Activated naive CD8-positive, alpha-beta T cell (primary cell): ENCODE measurements around the gene C10orf88.
"Not testable (repeated sequence)": the region's sequence is repeated elsewhere in the genome, so short reads cannot be mapped to it uniquely, and the experiment has no call there.

ENCODE experiments used
- H3K27ac Mint-ChIP-seq: one replicate; pipeline ENCODE4 v1.8.0; 2021; ENCODE audit warnings: mixed read lengths
- H3K27me3 Mint-ChIP-seq: one replicate; pipeline ENCODE4 v1.8.0; 2021; ENCODE audit warnings: mixed read lengths
- H3K36me3 Mint-ChIP-seq: one replicate; pipeline ENCODE4 v1.8.0; 2021; ENCODE audit warnings: mixed read lengths
- H3K4me1 Mint-ChIP-seq: one replicate; pipeline ENCODE4 v1.8.0; 2021; ENCODE audit warnings: low read depth, mixed read lengths
- H3K4me3 Mint-ChIP-seq: one replicate; pipeline ENCODE4 v1.8.0; 2021; ENCODE audit warnings: mild to moderate bottlenecking, mixed read lengths
- H3K9me3 Mint-ChIP-seq: one replicate; pipeline ENCODE4 v1.8.0; 2021; ENCODE audit warnings: low read depth, mixed read lengths

The C10orf88 gene

GRCh38 chr10:122931088-122931906 is 22.7 kb downstream of the C10orf88 start:
- Mint-ChIP-seq H3K4me1 (peaks cover 2% of the 10 kb centered on the region), H3K36me3 (peaks cover 10% of the 10 kb centered on the region), H3K9me3 (no peaks in the 10 kb centered on the region), H3K4me3 (no peak overlapping the region), H3K27me3 (no peaks in the 10 kb centered on the region), H3K27ac (no peak overlapping the region)

GRCh38 chr10:122930140-122930539 is 23.9 kb downstream of the C10orf88 start:
- Mint-ChIP-seq H3K36me3 (peaks cover 7% of the 10 kb centered on the region), H3K27ac (no peak overlapping the region), H3K4me1 (peaks cover 2% of the 10 kb centered on the region), H3K27me3 (no peaks in the 10 kb centered on the region), H3K9me3 (no peaks in the 10 kb centered on the region), H3K4me3 (no peak overlapping the region)

- Mint-ChIP-seq H3K9me3 (peaks cover 6% of the 10 kb centered on the region), H3K4me1 (no peaks in the 10 kb centered on the region), H3K4me3 (no peak overlapping the region), H3K36me3 (peaks cover 2% of the 10 kb centered on the region), H3K27ac (no peak overlapping the region), H3K27me3 (peaks cover 6% of the 10 kb centered on the region)
These were observed 38.3 kb downstream of the C10orf88 start for GRCh38 chr10:122915700-122916099.

DNA sequence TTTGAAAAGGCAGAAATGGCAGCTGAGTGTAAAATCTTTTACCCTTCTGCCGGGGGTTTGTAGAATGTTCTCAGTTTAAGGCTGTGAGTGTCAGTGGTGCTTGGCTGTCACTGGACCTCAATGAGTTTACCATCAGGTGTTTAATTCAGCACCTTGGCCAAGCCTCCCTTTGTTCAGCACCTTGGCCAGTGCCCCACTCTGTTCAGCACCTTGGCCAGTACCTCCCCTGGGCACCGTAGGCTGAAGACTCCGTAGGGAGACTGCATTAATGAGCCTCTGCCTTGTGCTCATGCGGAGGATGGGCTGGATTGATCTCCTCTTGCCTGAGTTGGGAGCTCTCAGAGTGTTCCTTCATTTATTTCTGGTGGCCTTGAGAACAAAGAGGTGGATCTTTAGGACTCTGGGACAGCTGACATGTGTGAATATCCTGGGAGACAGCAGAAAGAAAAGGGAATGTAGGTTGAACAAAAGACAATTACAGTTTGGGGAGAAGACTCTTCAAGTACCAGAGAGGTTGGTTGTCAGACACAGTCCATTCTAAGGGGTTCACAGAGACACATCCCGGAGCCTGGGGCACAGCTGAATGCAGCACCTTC is 42.0 kb downstream of the C10orf88 start:
- no peak overlapping the region for H3K27ac Mint-ChIP-seq
- no peak overlapping the region for H3K4me3 Mint-ChIP-seq
- no peaks in the 10 kb centered on the region for H3K4me1 Mint-ChIP-seq
- H3K9me3 Mint-ChIP-seq = peaks cover 6% of the 10 kb centered on the region
- H3K27me3 Mint-ChIP-seq = peaks cover 10% of the 10 kb centered on the region
- H3K36me3 Mint-ChIP-seq = no peaks in the 10 kb centered on the region

DNA sequence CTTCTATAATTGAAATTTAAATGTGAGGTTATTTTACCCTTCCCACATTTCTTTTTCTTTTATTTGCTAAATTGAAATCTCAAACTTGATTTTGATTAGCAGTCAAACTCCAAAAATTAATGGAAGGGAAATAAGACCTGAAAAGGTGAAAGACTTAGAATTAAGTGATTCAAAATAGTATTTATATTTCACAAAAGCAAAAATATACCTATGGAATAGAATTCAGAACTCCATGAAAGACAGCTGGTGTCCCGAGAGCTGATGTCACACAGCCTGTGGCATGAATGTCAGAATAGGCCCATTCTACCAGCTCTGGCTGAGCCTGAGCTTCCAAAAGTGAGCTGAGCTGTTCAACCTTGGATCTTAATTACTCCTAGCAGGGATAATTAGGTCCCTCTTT is 43.7 kb downstream of the C10orf88 start, which contains the start of gene FAM24A:
Gene FAM24A, plus strand, starts transcription at position 301 of the 400 bp plus-strand sequence. CDS start 1,025 bp downstream, outside the sequence.
- no peak within 1 kb of the TSS for H3K4me3 Mint-ChIP-seq
- no peaks in the 10 kb centered on the region for H3K36me3 Mint-ChIP-seq
- peaks cover 11% of the 10 kb centered on the region for H3K27me3 Mint-ChIP-seq
- no peaks in the 10 kb centered on the region for H3K9me3 Mint-ChIP-seq
- H3K4me1 Mint-ChIP-seq = no peaks in the 10 kb centered on the region
- no peak within 1 kb of the TSS for H3K27ac Mint-ChIP-seq

- H3K27ac Mint-ChIP-seq, H3K4me1 Mint-ChIP-seq, H3K4me3 Mint-ChIP-seq, H3K36me3 Mint-ChIP-seq: not testable (repeated sequence)
- H3K27me3 Mint-ChIP-seq = peaks cover 32% of the 10 kb centered on the region
- H3K9me3 Mint-ChIP-seq = peaks cover 22% of the 10 kb centered on the region
These were observed 50.2 kb downstream of the C10orf88 start for GRCh38 chr10:122903861-122904260.

- peaks cover 2% of the 10 kb centered on the region for H3K36me3 Mint-ChIP-seq
- H3K27ac Mint-ChIP-seq = no peak overlapping the region
- peaks cover 3% of the 10 kb centered on the region for H3K4me1 Mint-ChIP-seq
- no peaks in the 10 kb centered on the region for H3K27me3 Mint-ChIP-seq
- no peaks in the 10 kb centered on the region for H3K9me3 Mint-ChIP-seq
- no peak overlapping the region for H3K4me3 Mint-ChIP-seq
These were observed 59.6 kb downstream of the C10orf88 start for GRCh38 chr10:122894261-122894944.

GRCh38 chr10:122884166-122884565 is 69.9 kb downstream of the C10orf88 start:
- Mint-ChIP-seq H3K4me3 (no peak overlapping the region), H3K36me3 (peaks cover 15% of the 10 kb centered on the region), H3K4me1 (peaks cover 17% of the 10 kb centered on the region), H3K27me3 (no peaks in the 10 kb centered on the region), H3K27ac (no peak overlapping the region), H3K9me3 (no peaks in the 10 kb centered on the region)

- Mint-ChIP-seq H3K27ac (no peak overlapping the region), H3K36me3 (peaks cover 12% of the 10 kb centered on the region), H3K4me3 (peak overlapping the region; percentile 4), H3K9me3 (no peaks in the 10 kb centered on the region), H3K27me3 (no peaks in the 10 kb centered on the region), H3K4me1 (peaks cover 30% of the 10 kb centered on the region)
These were observed 71.3 kb downstream of the C10orf88 start for GRCh38 chr10:122882766-122883165.
